H1 (cell line): ENCODE results near the gene LEKR1. TPM values are rescaled to one million over a fixed set of nuclear protein-coding genes. Genes with fewer than 3 reads are reported as not detected.

Experiments used
- ATF2 ChIP-seq: IDR thresholded peaks from 2 replicates; pipeline ENCODE4 v1.6.1; 2012; ENCODE audit warnings: low read length, inconsistent platforms
- CHD1 ChIP-seq: IDR thresholded peaks from 2 replicates; pipeline ENCODE4 v1.6.1; 2012; ENCODE audit warnings: low read depth, low read length, improper control_type of control experiment
- GTF2F1 ChIP-seq: IDR thresholded peaks from 2 replicates; pipeline ENCODE4 v1.6.1; 2012; ENCODE audit warnings: low read depth, low read length, improper control_type of control experiment, borderline replicate concordance
- KDM1A ChIP-seq: fragments of 200-600, 300-600 bp; sonication (generic); IDR thresholded peaks from 2 replicates; pipeline ENCODE4 v1.7.1; 2016; ENCODE audit warnings: mild to moderate bottlenecking, low read length, borderline replicate concordance
- NRF1 ChIP-seq: IDR thresholded peaks from 2 replicates; pipeline ENCODE4 v1.6.1; 2011; ENCODE audit warnings: mild to moderate bottlenecking, low read depth, low read length, improper control_type of control experiment
- SP1 ChIP-seq: IDR thresholded peaks from 2 replicates; pipeline ENCODE4 v1.6.1; 2011; ENCODE audit warnings: low read depth, low read length
- SUZ12 ChIP-seq: fragments of 200-600 bp; sonication (generic); IDR thresholded peaks from 2 replicates; pipeline ENCODE4 v1.6.1; 2012; ENCODE audit warnings: mild to moderate bottlenecking, inconsistent platforms, low read length, moderate library complexity, mixed read lengths
- polyA plus RNA-seq, 7 experiments: library from polyadenylated mRNA; depleted of rRNA in 3 of 7; stranded (reverse) in 5 of 7; unstranded in 2 of 7; fragments of >200 nt in 5 of 7; fragments of 200-250 nt in 2 of 7; gene quantifications; 1 replicate in 5 of 7; 2 replicates in 1 of 7; 4 replicates in 1 of 7; pipeline versions ENCODE4 v1.2.1 to v1.2.3, GENCODE V29; 2011 to 2013; ENCODE audit warnings: missing spikeins in 2 of 7, mixed read lengths in 2 of 7
- total RNA-seq: library from RNA; stranded (reverse); fragmentation: NEBNext Ultra II Directional; extraction: Animal tissue kit (Norgen Biotek cat#: 25700); gene quantifications from 2 replicates; pipeline ENCODE4 v1.2.1, GENCODE V29; 2021
- TF ChIP-seq, protein P1 (sequence below): IDR thresholded peaks from 2 replicates; pipeline ENCODE4 v1.6.1; 2011; ENCODE audit warnings: low read length, improper control_type of control experiment
- TF ChIP-seq, protein P2 (sequence below), 3 experiments: IDR thresholded peaks; 1 replicate in 2 of 3; 2 replicates in 1 of 3; pipeline versions ENCODE4 v1.5.1 to v1.6.1; 2011; ENCODE audit warnings: low read length in 3 of 3, mild to moderate bottlenecking in 3 of 3, inconsistent platforms in 2 of 3, low read depth in 1 of 3, moderate library complexity in 1 of 3; ENCODE audit not compliant: insufficient read depth in 1 of 3; ENCODE audit errors: control extremely low read depth in 1 of 3

The LEKR1 gene
- total and polyA plus RNA-seq, 2 of the 8 experiments (the other 6 are each of a cell fraction or from before 2014, with no cell fraction given): 0.08 TPM; not detected in 1

- TF ChIP-seq, protein P1, sequence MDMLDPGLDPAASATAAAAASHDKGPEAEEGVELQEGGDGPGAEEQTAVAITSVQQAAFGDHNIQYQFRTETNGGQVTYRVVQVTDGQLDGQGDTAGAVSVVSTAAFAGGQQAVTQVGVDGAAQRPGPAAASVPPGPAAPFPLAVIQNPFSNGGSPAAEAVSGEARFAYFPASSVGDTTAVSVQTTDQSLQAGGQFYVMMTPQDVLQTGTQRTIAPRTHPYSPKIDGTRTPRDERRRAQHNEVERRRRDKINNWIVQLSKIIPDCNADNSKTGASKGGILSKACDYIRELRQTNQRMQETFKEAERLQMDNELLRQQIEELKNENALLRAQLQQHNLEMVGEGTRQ: no peak
- TF ChIP-seq SP1 (no peak), CHD1 (no peak), KDM1A (no peak), NRF1 (no peak), SUZ12 (no peak), ATF2 (no peak), GTF2F1 (no peak)
- TF ChIP-seq, protein P2, sequence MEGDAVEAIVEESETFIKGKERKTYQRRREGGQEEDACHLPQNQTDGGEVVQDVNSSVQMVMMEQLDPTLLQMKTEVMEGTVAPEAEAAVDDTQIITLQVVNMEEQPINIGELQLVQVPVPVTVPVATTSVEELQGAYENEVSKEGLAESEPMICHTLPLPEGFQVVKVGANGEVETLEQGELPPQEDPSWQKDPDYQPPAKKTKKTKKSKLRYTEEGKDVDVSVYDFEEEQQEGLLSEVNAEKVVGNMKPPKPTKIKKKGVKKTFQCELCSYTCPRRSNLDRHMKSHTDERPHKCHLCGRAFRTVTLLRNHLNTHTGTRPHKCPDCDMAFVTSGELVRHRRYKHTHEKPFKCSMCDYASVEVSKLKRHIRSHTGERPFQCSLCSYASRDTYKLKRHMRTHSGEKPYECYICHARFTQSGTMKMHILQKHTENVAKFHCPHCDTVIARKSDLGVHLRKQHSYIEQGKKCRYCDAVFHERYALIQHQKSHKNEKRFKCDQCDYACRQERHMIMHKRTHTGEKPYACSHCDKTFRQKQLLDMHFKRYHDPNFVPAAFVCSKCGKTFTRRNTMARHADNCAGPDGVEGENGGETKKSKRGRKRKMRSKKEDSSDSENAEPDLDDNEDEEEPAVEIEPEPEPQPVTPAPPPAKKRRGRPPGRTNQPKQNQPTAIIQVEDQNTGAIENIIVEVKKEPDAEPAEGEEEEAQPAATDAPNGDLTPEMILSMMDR (IDR thresholded peaks at IDR 0.05; ENCODE audit: control extremely low read depth in 1 of 3, insufficient read depth in 1 of 3, low read depth in 1 of 3, low read length in 3 of 3): no peak
Measured at GRCh38 chr3:156840826-156841689, 14.9 kb downstream of the LEKR1 start (continued).
